OCI-M2 (cell line): ENCODE measurements around the gene SAMD3.
"Not testable (repeated sequence)": the region's sequence is repeated elsewhere in the genome, so short reads cannot be mapped to it uniquely, and the experiment has no call there.

Experiments used
- DNase-seq: peaks from one replicate; lab custom pipeline; 2025; ENCODE audit not compliant: unreplicated experiment; lab: John Stamatoyannopoulos, UW

Gene SAMD3, protein sequence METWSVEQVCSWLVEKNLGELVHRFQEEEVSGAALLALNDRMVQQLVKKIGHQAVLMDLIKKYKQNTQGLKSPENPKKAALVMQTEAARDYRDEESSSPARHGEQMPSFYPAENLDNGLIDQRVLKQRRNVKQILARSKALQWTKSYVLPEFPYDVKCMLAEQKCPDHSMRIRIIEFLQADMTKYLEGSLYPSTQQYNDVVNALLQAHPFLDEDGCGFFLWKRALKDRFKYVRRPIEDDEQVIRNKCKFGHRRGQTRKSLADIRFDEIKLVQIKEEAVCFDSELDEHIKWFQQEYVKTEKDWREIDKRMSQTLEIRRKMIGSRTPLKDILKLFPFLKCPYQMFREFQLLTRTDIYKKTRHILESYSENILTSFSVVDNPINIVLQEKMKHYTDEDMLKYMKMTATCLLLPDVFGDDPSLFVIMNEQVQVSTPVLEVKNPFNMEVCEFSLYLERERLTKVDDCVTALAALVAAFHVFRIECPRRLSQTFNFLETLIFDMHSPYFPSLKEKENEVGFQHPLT

DNA sequence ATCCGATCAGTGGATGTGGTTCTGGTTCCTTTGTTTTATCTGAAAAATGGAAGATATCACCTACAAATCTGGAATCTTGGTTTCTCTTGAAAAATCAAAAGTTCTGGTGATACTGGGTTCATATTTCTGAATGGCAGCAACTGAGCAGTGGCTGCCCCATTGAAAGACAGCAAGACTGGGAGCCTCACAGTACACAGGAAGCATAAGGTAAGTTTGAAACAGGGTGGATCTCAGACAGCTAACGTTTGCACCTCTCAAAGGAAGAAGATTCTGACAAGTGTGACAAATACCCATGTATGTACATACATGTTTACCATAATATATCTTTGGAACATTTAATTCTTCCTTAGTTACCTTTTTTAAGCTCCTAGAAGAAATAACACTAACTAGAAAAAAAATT lies at the start of gene SAMD3:
SAMD3 (minus strand) TSS at position 177 of the 400 bp plus-strand sequence. CDS start 7,678 bp downstream, outside the sequence.
- DNase-seq, result no peak

DNA sequence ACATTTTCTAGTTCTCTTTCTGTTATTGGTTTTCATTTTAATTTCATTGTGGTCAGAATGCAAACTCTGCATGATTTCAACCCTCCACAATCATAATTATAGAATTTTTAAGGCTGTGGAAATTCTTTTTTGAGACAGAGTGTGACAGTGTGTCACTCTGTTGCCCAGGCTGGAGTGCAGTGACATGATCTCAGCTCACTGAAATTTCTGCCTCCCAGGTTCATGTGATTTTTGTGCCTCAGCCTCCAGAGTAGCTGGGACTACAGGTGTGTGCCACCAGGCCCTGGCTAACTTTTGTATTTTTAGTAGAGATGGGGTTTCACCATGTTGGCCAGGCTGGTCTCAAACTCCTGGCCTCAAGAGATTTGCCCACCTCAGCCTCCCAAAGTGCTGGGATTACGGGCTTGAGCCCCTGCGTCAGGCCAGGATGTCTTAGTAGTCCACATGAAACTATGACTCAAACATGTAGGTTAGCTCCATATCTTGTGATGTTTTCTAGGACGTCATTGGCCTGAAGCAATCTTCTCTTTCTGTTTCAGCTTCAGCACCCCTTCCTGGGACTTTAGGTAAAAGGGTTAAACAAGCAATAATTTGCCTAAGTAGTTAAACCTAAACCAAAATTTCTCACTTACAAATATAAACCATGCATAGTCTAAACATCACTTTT lies 47.4 kb upstream of the SAMD3 start:
- no peak for DNase-seq

DNA sequence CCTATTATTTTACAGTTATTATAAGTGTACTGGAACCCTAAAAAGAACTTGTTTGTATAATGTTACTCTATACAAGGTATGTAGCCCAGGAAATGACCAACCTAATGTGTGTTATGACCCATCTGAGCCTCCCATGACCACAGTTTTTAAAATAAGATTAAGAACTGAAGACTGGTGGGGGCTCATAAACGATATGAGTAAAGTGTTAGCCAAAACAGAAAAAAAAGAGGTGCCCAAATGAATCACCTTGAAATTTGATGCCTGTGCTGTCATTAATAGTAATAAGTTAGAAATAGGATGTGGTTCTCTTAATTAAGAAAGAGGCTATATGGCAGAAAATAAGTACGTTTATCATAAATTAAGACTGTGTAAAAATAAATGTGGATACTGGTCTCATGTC lies 42.8 kb upstream of the SAMD3 start:
- not testable (repeated sequence) for DNase-seq

DNA sequence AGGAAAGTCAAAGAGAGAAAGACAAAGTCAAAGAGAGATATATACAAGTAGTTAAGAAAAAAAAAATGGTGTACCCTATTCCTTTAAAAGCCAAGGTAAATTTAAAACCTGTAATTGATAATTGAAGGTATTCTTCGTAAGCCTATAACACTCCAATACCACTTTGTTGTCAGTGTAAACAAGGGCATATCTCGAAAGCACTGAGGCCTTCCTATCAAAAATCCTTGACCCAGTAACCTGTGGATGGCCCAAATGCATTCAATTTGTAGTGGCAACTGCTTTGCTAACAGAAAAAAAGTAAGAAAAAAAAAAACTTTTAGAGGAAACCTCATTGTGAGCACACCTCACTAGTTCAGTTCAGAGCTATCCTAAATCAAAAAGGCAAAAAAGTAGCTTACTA lies 39.3 kb upstream of the SAMD3 start:
- DNase-seq, result no peak

DNA sequence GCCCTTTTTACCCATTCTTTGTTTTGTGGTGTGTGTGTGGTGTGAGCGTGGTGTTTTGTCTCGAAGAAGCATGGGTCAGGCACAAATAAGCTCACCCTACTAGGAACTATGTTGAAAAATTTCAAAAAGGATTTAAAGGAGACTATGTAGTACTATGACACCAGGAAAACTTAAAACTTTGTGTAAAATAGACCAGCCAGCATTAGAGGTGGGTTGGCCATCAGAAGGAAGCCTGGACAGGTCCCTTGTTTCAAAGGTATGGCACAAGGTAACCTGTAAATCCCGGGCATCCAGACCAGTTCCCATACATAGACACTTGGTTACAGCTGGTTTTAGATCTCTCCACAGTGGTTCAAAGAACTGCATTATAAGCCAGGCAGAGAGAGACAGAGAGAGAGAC lies 38.8 kb upstream of the SAMD3 start:
- not testable (repeated sequence) for DNase-seq

DNA sequence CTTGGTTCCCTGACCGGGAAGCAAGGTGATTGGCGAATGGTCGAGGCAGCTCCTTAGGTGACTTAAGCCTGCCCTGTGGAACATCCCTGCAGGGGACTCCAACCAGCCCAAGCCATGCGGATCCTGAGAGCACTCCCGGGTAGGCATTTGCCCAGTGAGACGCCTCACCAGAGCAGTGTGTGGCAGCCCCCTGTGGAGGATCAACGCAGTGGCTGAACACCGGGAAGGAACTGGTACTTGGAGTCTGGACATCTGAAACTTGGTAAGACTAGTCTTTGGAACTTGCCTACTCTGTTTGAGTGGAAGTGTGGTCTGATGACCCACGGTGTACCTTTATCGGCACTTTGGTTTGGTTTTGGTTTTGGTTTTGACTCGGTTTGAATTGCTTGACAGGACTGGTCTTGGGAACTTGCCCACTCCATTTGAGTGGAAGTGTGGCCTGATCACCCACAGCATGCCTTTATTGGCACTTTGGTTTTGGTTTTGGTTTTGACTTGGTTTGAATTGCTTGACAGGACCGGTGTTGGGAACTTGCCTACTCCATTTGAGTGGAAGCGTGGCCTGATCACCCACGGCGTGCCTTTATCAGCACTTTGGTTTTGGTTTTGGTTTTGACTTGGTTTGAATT lies 38.0 kb upstream of the SAMD3 start:
- DNase-seq, result not testable (repeated sequence)

DNA sequence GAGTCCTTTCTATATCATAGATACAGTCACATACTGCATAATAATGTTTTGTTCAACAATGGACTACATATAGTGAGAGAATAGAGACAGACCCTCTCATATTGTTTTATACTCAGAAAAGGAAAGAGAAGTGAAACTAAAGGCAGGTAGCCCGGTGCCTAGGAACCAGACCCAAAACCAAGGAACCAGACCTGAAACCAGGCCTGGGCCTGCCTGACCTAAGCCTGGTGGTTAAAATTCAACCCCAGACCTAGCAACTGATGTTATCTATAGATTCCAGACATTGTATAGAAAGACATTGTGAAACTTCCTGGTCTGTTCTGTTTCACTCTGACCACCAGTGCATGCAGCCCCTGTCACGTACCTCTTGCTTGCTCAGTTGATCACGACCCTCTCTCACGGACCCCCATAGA lies 37.3 kb upstream of the SAMD3 start:
- not testable (repeated sequence) for DNase-seq

DNA sequence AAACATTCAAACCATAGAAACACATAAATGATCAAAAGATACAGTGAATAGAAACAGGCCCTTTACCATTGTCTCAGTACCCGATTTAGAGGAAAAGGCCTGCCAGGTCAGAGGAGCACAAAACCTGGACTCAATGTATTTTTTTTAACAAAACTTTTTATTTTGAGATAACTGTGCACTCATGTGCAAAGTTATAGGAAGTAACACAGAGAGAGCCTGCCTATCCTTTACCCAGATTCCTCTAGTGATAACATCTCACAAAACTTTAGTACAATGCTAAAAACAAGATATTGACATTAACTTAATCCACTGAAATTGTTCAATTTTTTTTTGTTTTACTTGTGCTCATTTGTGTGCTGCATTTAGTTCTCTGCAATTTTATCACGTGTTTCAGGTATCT lies 36.8 kb upstream of the SAMD3 start:
- no peak for DNase-seq

DNA sequence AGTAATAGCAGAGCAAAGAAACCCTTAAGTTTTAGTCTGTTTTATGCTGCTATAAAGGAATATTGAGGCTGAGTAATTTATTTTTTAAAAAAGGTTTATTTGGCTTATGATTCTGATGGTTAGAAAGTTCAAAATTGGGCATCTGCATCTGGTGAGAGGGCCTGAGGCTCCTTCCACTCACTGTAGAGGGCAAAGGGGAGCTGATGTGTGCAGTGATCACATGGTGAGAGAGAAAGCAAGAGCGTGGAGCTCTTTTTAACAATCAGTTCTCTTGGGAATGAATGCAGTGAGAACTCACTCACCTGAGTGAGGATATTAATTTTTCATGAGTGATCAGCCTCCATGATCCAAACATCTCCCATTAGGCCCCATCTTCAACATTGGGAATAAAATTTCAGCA lies 36.4 kb upstream of the SAMD3 start:
- no peak for DNase-seq

DNA sequence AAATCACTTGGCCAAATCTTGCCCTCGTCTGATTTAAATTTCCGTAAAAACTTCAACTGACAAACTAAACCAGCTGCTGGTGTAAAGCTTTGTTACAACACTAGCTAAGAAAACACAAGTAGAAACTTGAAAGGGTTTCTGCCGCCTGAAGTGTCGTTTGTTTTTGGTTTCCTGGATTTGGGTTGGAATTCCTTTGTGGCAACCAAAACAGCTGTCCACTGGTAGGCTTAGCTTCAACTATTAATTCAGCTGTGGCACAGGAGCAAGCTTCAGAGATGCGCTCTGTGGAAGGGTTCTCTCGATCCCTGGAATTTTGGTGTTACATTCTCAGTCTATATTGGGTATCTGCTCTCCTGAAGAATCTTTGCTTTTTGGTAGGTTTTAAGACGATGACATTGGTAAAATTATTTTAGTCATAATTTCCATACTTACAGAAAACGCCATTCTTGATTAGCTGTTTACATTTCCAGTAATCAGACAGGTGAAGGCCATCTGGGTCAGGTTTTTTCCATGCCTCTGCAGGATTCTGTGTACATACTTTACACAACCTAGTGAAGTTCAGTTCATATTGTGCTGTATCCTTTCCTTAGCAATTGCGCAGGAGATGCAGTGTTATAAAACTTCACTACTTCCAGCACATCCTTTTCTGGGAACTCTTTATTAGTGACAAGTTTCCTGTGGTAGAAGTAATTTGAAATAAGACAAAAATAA lies 29.9 kb upstream of the SAMD3 start:
- no peak for DNase-seq

DNA sequence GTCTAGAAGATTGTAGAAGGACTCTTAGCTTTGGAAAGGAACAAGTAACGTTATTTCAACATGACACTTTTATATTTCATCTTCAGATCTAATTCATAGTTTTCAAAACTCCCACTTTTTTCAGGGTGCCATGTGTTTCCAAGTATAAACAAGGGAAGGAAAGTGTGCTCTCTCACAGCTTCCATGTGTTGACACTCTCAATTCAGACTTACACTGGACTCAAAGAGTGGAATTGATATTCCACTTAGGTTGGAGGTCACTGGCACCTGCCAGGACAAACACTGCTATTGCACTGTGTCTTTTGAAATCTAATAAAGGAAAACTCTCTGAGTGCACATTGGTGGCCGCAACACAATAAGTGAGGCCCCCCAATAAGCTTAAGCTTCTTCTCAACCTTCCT lies 22.5 kb upstream of the SAMD3 start:
- no peak for DNase-seq

DNA sequence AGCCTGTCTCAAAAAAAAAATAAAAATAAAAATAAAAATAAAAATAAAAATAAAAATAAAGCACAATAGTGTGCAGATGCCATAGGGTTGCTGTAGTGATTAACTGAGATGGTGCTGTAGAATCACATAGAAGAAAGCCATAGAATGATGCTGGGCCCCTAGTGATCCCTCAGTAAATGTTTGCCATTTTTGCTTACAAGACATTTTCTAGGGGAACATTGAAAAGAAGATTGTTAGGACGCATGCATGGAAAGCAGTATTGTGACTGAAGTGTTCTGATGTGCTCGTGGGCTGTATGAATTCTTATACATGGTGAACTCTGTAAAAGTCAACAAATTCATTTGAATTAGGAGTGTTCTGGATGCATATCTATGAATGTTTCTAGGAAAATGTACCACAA lies 22.0 kb upstream of the SAMD3 start:
- DNase-seq, result no peak

DNA sequence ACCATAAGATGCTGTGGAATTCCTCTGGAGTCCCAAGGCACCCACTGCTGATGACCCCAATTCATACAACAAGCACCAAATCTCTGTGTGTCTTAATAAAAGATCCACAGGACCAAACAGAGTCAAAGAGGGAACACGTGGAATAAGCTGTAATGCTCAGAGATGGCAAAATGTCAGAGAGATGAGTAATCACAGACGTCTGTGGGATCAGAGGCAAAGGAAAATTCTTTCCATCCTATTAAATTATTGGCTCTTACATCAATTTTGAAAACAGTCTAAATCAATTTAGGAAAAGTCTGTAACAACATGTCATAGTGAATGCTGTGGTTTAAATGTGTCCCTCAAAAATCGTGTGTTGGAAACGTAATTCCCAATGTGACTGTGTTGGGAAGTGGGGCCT lies 17.5 kb upstream of the SAMD3 start:
- DNase-seq, result no peak

DNA sequence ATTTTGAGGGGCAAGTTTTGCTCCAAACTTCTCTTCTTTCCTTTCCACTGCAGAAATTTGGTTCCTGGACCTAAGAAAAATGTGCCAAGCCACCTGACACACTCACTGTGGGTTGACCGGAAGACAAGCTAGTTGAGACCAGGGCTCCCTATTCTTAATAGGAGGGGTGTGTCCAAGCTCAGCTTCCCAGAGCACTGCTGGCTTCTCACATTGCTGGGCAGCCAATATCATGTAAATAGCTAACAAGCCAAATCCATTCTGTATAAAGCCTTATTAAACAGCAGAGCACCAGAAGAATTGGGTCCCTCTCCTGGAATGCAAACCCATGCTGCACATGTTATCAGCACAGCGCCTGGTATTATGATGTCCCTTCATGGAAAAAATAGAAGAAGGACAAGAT lies 17.0 kb upstream of the SAMD3 start:
- no peak for DNase-seq

DNA sequence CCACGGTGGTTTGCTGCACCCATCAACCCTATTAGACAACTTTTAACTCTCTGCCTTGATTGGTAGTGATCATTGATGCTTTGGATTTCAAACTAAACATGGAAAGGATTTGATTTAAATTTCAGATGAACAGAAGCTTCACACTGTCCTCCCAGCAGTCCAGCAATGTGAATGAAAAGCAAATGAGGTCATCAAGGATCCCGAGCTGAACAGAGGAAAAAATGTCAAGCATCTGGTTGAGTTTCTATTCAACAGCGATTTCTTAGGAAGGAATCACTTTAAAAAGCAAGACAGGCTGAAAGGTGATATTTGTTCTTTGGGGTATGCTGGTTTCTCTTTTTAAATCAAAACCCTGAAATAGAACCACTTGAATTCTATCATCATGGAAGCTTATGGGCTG lies 10.6 kb upstream of the SAMD3 start:
- DNase-seq, result no peak

DNA sequence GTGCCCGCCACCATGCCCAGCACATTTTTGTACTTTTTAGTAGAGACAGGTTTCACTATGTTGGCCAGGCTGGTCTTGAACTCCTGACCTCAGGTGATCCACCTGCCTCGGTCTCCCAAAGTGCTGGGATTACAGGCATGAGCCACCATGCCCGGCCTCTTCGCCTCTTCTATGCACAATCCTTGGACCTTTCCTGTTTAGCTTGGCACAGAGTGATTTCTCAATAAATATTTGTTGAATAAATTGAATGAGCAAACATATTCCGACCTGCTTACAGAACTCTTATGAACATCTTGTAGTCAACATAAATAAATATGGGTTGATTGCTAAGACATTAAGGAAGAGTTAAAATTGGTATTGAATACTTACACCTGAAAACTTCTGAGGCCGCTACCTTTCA lies 7.8 kb upstream of the SAMD3 start:
- DNase-seq, result not testable (repeated sequence)

DNA sequence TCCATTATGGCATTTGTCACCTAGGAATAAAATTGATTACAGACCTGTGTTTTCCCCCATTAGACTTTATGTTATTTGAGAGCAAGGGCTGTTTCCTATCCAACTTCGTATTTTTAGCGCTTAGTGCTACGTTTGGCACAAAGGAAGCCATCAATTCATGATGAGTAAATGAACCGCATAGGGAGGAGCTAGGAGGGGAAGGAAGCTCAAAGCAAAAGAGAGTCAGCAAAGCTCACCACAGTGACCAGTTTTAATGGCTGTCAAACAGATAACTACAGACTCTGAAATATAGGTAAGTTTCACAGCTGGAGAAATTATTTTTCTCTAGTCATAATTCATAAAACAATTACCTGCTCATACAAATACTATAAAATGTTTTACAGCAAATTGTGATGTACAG lies 6.9 kb upstream of the SAMD3 start:
- no peak for DNase-seq

DNA sequence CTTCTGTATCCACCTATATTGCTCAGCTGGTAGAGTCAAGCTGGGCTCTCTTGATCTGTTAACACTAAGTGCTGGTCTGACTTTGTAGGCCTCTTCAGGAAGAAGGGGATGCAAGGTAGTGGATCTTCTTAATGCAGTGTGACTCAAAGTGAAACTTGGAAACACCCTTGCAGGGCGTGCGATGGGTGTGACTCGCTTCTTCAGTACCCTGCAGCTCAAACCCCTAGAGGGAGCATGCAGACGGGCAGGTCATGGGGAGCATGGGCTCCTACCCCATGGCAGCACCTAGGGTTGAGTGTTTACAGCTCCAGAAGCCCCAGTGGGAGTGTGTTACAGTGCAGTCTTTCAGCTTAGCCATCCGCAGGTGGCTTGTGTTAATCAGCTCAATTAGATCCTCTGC lies 757 bp upstream of the SAMD3 start:
- no peak for DNase-seq

DNA sequence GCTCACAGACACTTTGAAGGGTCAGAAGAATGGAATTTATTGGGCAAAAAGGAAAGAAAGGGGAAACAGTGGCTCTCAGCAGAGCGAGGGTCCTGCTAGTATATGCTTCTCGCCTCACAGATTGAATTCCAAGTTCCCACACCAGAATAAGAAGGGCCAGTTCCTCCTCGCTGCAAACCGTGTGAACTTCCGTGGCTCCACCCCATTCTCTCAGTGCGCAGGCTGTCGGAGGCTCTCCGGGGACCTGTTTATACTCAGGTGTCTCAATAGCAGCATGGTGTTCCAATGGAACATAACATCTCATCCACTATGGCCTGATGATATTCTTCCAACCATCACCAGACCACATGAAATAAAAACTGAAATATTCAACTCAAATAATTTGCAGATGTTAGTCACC lies 4.6 kb downstream of the SAMD3 start:
- no peak for DNase-seq

DNA sequence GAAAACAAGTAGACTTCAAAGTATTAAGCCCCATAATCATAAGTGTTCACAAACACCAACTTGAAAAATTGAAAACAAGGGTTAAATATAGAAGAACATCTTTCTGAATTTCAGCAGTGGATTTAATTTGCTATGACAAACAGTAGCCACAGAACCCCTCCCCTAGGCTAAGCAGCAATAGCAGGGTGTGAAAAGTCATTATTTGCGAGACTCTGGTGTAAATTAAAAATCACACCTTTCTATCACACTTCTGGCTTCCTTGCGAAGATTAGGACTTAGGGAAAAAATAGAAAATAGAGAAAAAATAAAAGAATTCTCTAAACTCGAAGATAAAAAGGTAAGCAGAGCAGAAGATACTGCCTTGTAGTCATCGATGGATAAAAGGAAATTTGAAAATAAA lies 6.1 kb downstream of the SAMD3 start:
- DNase-seq, result no peak

DNA sequence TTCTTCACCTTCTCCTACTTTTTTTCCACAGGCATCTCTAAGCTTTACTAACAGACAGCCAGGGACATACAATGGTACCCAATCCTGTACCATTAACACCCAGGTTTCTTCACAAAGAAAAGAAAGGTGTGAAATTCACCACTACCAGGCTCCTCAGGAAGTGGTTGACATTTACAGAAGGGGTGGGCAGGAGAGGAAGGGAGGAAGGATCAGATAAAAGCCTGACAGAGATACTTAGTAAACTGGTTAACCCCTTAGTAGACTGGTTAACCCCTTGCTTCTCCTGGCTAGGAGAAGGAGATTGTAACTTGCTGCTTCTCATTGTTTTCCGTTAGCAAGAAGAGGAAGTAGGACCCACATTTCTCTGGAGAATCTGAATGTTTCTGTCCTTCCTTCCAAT lies 7.2 kb downstream of the SAMD3 start:
- DNase-seq, result no peak
